GM12891 (cell line): Measurements from ENCODE around the gene DNAH3.
"Not testable (repeated sequence)": the region's sequence is repeated elsewhere in the genome, so short reads cannot be mapped to it uniquely, and the experiment has no call there.

ENCODE experiments used
- PAX5 ChIP-seq: IDR thresholded peaks from 2 replicates; pipeline ENCODE4 v1.6.1; 2011; ENCODE audit warnings: low read length, moderate library complexity, mild to moderate bottlenecking; ENCODE audit not compliant: insufficient read depth, severe bottlenecking
- POLR2A ChIP-seq: IDR thresholded peaks from 2 replicates; pipeline ENCODE4 v1.6.1; 2011; ENCODE audit warnings: low read depth, low read length, control low read depth
- POLR2AphosphoS5 ChIP-seq: IDR thresholded peaks from 2 replicates; pipeline ENCODE4 v1.6.1; 2011; ENCODE audit warnings: low read depth, low read length, control low read depth
- POU2F2 ChIP-seq: IDR thresholded peaks from 2 replicates; pipeline ENCODE4 v1.6.1; 2011; ENCODE audit warnings: low read depth, mild to moderate bottlenecking, control low read depth, low read length, moderate library complexity
- SPI1 ChIP-seq: IDR thresholded peaks from 2 replicates; pipeline ENCODE4 v1.6.1; 2011; ENCODE audit warnings: low read depth, low read length, control low read depth
- TAF1 ChIP-seq: IDR thresholded peaks from 2 replicates; pipeline ENCODE4 v1.6.1; 2011; ENCODE audit warnings: low read depth, low read length, control low read depth

DNA sequence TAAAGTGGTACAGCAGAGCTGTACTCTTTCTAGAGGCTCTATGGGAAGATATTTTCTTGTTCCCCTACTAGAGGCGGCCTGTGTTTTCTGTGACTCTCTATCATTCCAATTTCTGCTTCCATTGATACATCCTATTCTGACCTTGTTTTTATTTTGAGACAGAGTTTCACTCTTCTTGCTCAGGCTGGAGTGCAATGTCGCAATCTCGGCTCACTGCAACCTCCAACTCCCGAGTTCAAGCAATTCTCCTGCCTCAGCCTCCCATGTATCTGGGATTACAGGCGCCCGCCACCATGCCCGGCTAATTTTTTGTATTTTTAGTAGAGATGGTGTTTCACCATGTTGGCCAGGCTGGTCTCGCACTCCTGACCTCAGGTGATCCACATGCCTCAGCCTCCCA lies 44.7 kb upstream of the DNAH3 start:
- TF ChIP-seq POLR2A, TAF1, SPI1, POLR2AphosphoS5, PAX5, POU2F2: not testable (repeated sequence)
